ENCODE data around the gene LCNL1. TPM values are rescaled to one million over a fixed set of nuclear protein-coding genes. Genes with fewer than 3 reads are reported as not detected.

Gene LCNL1
- total RNA-seq, 1 donor from 2014 or later: 0.45 TPM

DNA sequence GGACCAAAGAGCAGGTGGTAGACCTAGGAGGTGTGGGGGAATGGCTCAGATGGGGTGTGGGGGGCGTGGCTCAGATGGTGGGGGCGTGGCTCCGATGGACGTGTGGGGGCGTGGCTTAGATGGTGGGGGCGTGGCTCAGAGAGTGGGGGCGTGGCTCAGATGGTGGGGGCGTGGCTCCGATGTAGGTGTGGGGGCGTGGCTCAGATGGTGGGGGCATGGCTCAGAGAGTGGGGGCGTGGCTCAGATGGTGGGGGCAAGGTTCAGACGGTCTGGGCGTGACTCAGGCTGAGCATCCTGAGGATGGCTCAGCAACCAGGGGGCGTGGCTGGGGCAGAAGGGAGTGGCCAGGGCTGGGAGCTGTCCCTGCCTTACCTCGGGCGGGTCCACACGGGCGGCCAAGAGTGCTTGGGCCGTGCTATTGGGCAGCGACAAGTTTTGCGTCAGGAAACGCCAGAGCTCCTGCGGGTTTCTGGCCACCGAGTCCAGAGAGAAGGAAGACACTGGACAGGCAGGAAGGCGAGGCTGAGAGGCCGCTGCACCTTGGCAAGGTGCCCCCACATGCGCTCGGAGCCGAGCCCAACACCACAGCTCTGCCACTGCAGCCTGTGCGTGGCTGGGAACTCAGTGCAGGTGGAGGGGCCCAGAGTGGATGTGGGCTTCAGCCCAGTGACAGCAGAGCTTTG, 39.3 kb downstream of the LCNL1 start:
- H3K4me3 Mint-ChIP-seq (ENCODE audit: unreplicated experiment): no peak overlapping the region
- H3K9me3 Mint-ChIP-seq (ENCODE audit: unreplicated experiment): no peaks in the 10 kb centered on the region
- Histone ChIP-seq H2AFZ (ENCODE audit: low read depth, low read length) (no peak overlapping the region), H3K36me3 (ENCODE audit: insufficient read depth, low read length) (no peaks in the 10 kb centered on the region), H3K27me3 (ENCODE audit: insufficient read depth, low read length) (no peaks in the 10 kb centered on the region), H3K4me1 (ENCODE audit: insufficient read depth, low read length) (peaks cover under 1% of the 10 kb centered on the region), H3K27ac (ENCODE audit: low read depth, low read length) (no peak overlapping the region), H3K9me3 (ENCODE audit: insufficient read depth, low read depth, low read length) (no peaks in the 10 kb centered on the region), H3K79me2 (ENCODE audit: insufficient read depth, low read length) (no peaks in the 10 kb centered on the region), H3K9ac (ENCODE audit: low read length) (no peak overlapping the region), H3K4me2 (ENCODE audit: low read length) (no peak overlapping the region), H4K20me1 (ENCODE audit: insufficient read depth, low read length) (peaks cover 19% of the 10 kb centered on the region), H3K4me3 (ENCODE audit: insufficient read depth, low read depth, low read length) (no peak overlapping the region)
- H3K4me1 Mint-ChIP-seq (ENCODE audit: low read depth, unreplicated experiment): no peaks in the 10 kb centered on the region
- H3K27ac Mint-ChIP-seq (ENCODE audit: unreplicated experiment): no peak overlapping the region
- H3K27me3 Mint-ChIP-seq (ENCODE audit: low read depth, unreplicated experiment): peaks cover 3% of the 10 kb centered on the region
- TF ChIP-seq EZH2 (IDR thresholded peaks at IDR 0.05; ENCODE audit: insufficient read depth, low read length): no peak
- TF ChIP-seq, protein P1, sequence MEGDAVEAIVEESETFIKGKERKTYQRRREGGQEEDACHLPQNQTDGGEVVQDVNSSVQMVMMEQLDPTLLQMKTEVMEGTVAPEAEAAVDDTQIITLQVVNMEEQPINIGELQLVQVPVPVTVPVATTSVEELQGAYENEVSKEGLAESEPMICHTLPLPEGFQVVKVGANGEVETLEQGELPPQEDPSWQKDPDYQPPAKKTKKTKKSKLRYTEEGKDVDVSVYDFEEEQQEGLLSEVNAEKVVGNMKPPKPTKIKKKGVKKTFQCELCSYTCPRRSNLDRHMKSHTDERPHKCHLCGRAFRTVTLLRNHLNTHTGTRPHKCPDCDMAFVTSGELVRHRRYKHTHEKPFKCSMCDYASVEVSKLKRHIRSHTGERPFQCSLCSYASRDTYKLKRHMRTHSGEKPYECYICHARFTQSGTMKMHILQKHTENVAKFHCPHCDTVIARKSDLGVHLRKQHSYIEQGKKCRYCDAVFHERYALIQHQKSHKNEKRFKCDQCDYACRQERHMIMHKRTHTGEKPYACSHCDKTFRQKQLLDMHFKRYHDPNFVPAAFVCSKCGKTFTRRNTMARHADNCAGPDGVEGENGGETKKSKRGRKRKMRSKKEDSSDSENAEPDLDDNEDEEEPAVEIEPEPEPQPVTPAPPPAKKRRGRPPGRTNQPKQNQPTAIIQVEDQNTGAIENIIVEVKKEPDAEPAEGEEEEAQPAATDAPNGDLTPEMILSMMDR (IDR thresholded peaks at IDR 0.05; ENCODE audit: insufficient read depth, low read depth, low read length): no peak
- FAIRE-seq: no peak
- H3K36me3 Mint-ChIP-seq (ENCODE audit: low read depth, unreplicated experiment): peaks cover 2% of the 10 kb centered on the region
- no peak for DNase-seq (ENCODE audit: low read depth)

DNA sequence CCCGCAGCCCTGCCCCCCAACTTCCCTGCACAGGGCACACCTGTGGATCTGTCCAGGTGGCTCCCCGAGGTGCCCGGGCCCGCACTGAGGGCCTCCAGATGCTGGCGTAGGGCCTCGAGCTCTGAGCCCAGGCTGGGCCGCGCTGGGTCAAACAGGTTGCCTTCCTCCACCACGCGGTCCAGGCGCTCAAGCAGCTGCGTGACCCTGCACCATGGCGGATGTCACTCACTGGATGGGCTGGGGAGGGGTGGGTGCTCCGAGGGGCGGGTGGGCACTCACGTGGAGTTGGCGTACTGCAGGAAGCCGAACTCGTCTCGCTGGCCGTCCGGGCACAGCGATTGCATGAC, 39.8 kb downstream of the LCNL1 start:
- H3K4me3 Mint-ChIP-seq (ENCODE audit: unreplicated experiment): no peak overlapping the region
- Histone ChIP-seq H3K36me3 (ENCODE audit: insufficient read depth, low read length) (no peaks in the 10 kb centered on the region), H4K20me1 (ENCODE audit: insufficient read depth, low read length) (peaks cover 23% of the 10 kb centered on the region), H3K79me2 (ENCODE audit: insufficient read depth, low read length) (no peaks in the 10 kb centered on the region), H3K9ac (ENCODE audit: low read length) (no peak overlapping the region), H3K4me2 (ENCODE audit: low read length) (no peak overlapping the region), H3K4me3 (ENCODE audit: insufficient read depth, low read depth, low read length) (no peak overlapping the region), H3K27ac (ENCODE audit: low read depth, low read length) (no peak overlapping the region), H3K4me1 (ENCODE audit: insufficient read depth, low read length) (peaks cover 5% of the 10 kb centered on the region), H3K27me3 (ENCODE audit: insufficient read depth, low read length) (no peaks in the 10 kb centered on the region), H2AFZ (ENCODE audit: low read depth, low read length) (no peak overlapping the region), H3K9me3 (ENCODE audit: insufficient read depth, low read depth, low read length) (no peaks in the 10 kb centered on the region)
- DNase-seq (ENCODE audit: low read depth) (no peak), FAIRE-seq (no peak)
- no peaks in the 10 kb centered on the region for H3K9me3 Mint-ChIP-seq (ENCODE audit: unreplicated experiment)
- no peak for TF ChIP-seq EZH2 (IDR thresholded peaks at IDR 0.05; ENCODE audit: insufficient read depth, low read length)
- TF ChIP-seq, protein P1 (IDR thresholded peaks at IDR 0.05; ENCODE audit: insufficient read depth, low read depth, low read length): no peak
- peaks cover 6% of the 10 kb centered on the region for H3K27me3 Mint-ChIP-seq (ENCODE audit: low read depth, unreplicated experiment)
- peaks cover 2% of the 10 kb centered on the region for H3K36me3 Mint-ChIP-seq (ENCODE audit: low read depth, unreplicated experiment)
- no peak overlapping the region for H3K27ac Mint-ChIP-seq (ENCODE audit: unreplicated experiment)
- no peaks in the 10 kb centered on the region for H3K4me1 Mint-ChIP-seq (ENCODE audit: low read depth, unreplicated experiment)

DNA sequence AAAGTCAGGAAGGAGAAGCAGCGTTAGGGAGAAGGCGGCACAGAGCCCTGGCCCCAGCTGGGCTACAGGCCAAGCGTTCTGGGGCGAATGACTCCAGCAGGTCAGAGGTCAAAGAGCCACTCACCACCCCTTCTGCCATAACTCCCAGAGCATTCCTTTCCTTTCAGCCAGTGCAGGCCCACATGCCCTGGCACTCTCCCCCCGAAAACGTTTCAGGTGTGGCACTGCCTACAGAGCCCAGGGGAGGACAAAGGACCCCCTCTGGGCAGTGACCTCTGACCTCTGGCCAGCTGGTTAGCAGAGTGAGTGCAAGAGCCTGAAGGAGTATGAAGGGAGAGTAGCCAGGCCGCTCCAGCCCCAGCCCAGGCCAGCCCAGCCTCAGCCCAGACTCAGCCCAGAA, 40.4 kb downstream of the LCNL1 start:
- H3K36me3 Mint-ChIP-seq (ENCODE audit: low read depth, unreplicated experiment): peaks cover 2% of the 10 kb centered on the region
- H3K27me3 ChIP-seq (ENCODE audit: insufficient read depth, low read length): no peaks in the 10 kb centered on the region

More for the DNA sequence above, 40.4 kb downstream of the LCNL1 start:
- TF ChIP-seq EZH2 (IDR thresholded peaks at IDR 0.05; ENCODE audit: insufficient read depth, low read length): no peak
- TF ChIP-seq, protein P1 (IDR thresholded peaks at IDR 0.05; ENCODE audit: insufficient read depth, low read depth, low read length): no peak
- no peak for DNase-seq (ENCODE audit: low read depth)
- no peaks in the 10 kb centered on the region for H3K36me3 ChIP-seq (ENCODE audit: insufficient read depth, low read length)
- no peaks in the 10 kb centered on the region for H3K9me3 ChIP-seq (ENCODE audit: insufficient read depth, low read depth, low read length)
- H2AFZ ChIP-seq (ENCODE audit: low read depth, low read length): no peak overlapping the region
- H3K79me2 ChIP-seq (ENCODE audit: insufficient read depth, low read length): no peaks in the 10 kb centered on the region
- no peak overlapping the region for H3K4me3 Mint-ChIP-seq (ENCODE audit: unreplicated experiment)
- H3K9me3 Mint-ChIP-seq (ENCODE audit: unreplicated experiment): no peaks in the 10 kb centered on the region
- H3K27me3 Mint-ChIP-seq (ENCODE audit: low read depth, unreplicated experiment): peaks cover 6% of the 10 kb centered on the region
- no peaks in the 10 kb centered on the region for H3K4me1 Mint-ChIP-seq (ENCODE audit: low read depth, unreplicated experiment)
- no peak overlapping the region for H3K4me2 ChIP-seq (ENCODE audit: low read length)
- H3K4me3 ChIP-seq (ENCODE audit: insufficient read depth, low read depth, low read length): no peak overlapping the region
- no peak for FAIRE-seq
- H3K4me1 ChIP-seq (ENCODE audit: insufficient read depth, low read length): peaks cover 5% of the 10 kb centered on the region
- no peak overlapping the region for H3K27ac Mint-ChIP-seq (ENCODE audit: unreplicated experiment)
- H3K9ac ChIP-seq (ENCODE audit: low read length): no peak overlapping the region
- H4K20me1 ChIP-seq (ENCODE audit: insufficient read depth, low read length): peaks cover 23% of the 10 kb centered on the region
- no peak overlapping the region for H3K27ac ChIP-seq (ENCODE audit: low read depth, low read length)

Measured in astrocyte (in vitro differentiated cells and primary cell).